ENCODE data around the gene MAB21L4.

The MAB21L4 gene

DNA sequence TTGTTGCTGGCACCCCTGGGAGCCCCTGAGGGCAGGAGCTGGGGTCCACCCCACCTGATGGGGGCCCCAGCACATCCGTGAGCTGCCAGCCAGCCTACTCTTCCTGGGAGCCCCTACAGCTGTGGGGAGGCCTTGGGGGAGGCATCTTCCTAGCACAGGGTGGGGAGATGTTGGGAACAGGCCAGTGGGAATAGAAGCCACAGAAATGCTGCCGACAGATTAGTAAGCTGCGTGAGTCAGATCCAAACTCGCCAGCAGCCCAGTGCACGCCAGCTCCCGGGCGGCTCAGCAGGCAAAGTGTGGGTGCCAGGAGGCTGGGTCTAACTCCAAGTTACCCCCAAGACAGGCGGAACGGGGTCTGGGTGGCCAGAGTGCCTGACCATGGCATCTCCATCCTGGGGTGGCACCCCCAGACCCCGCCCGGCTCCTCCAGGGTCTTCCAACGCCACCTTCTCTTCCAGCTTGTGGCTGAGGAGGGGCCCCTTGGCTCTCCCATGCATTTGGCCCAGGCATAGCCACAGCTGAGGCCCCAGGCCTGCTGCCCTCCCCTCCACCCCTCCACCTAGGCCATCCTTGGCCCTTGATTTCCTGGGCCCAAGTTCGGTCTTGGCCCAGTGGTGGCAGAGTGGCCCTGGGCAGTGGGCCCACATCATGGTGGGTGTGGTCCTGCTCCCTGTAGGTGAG lies 25.5 kb upstream of the MAB21L4 start:
- H3K9ac ChIP-seq (ENCODE audit: low read depth, low read length): no peak overlapping the region
- H3K4me1 ChIP-seq (ENCODE audit: control insufficient read depth, insufficient read depth, low read length): no peaks in the 10 kb centered on the region
- no peaks in the 10 kb centered on the region for H3K27me3 ChIP-seq (ENCODE audit: control insufficient read depth, insufficient read depth, low read length)
- no peaks in the 10 kb centered on the region for H3K9me3 ChIP-seq (ENCODE audit: control insufficient read depth, insufficient read depth, low read length)
- no peaks in the 10 kb centered on the region for H3K36me3 ChIP-seq (ENCODE audit: control insufficient read depth, insufficient read depth, low read length)
- H3K4me3 ChIP-seq (ENCODE audit: low read depth, low read length): no peak overlapping the region

DNA sequence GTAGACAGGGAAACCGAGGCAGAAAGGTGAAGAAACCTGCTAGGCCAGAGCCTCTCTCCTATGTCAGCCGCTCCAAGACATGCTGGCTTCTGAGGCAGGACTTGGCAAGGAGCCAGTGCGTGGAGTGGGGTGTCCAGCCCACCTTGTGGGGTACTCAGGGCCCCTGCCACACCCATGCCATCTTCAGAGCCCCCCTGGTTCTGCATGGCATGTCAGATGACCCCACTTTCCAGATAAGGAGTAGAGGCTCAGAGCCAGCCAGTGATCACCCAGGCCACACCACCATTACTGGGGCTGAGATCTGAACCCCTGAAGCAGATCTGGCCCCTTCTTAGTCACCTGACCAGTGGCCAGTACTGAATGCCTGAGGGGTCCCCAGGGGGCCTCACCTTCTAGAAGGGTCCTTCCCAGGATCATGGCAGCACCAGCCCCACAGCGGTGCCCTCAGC lies 24.9 kb upstream of the MAB21L4 start:
- H3K9ac ChIP-seq (ENCODE audit: low read depth, low read length): no peak overlapping the region

DNA sequence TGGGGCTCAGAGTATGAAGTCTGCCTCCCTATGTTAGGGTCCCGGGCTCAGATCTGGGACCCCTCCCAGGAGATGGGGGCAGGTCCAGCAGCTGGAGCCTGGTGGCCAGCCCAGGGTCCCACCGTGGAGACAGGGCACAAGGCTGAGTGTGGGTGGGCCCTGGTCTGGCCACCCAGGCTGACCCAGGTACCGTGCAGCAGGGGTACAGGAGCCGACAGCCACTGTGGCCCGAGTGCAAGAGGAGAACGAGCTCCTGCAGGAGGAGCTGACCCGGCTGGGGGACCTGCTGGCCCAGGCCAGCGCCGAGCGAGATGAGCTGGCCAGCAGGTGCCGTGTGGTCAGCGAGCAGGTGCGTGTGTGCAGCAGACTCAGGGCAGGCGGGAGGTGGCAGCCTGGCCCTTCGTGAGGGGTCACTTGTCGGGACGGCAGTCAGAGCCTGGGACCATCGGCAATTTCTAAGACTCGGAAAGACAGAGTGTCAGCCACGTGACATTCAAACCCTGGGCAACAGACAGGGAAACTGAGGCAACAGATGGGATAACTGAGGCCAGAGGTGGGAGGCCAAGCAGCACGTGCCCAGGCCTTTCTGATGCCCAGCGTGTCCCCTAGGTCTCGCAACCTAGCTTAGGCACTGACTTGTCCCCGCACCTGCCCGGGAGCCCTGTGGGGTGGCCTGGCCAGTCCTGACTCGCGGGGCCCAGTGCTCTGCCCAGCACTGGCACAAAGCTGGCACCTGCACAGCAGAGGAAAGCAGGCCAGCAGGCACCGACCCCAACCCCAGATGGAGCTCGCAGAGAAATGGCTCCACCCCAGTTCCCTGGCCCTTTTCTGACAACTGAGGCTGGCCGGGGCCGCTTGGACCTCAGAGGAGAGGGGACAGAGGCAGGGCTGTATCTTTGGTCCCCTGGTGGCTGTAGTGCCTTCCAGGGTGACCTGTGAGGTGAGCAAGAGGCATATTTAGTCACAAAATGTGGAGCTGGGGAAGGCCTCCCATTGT lies 24.1 kb upstream of the MAB21L4 start:
- Histone ChIP-seq H3K9ac (ENCODE audit: low read depth, low read length) (no peak overlapping the region), H3K4me1 (ENCODE audit: control insufficient read depth, insufficient read depth, low read length) (no peaks in the 10 kb centered on the region), H3K4me3 (ENCODE audit: low read depth, low read length) (no peak overlapping the region), H3K9me3 (ENCODE audit: control insufficient read depth, insufficient read depth, low read length) (no peaks in the 10 kb centered on the region), H3K36me3 (ENCODE audit: control insufficient read depth, insufficient read depth, low read length) (no peaks in the 10 kb centered on the region), H3K27me3 (ENCODE audit: control insufficient read depth, insufficient read depth, low read length) (peaks cover 4% of the 10 kb centered on the region)

More for the DNA sequence above, 24.9 kb upstream of the MAB21L4 start:
- Histone ChIP-seq H3K4me1 (ENCODE audit: control insufficient read depth, insufficient read depth, low read length) (no peaks in the 10 kb centered on the region), H3K9me3 (ENCODE audit: control insufficient read depth, insufficient read depth, low read length) (no peaks in the 10 kb centered on the region), H3K27me3 (ENCODE audit: control insufficient read depth, insufficient read depth, low read length) (no peaks in the 10 kb centered on the region), H3K4me3 (ENCODE audit: low read depth, low read length) (no peak overlapping the region), H3K36me3 (ENCODE audit: control insufficient read depth, insufficient read depth, low read length) (no peaks in the 10 kb centered on the region)

DNA sequence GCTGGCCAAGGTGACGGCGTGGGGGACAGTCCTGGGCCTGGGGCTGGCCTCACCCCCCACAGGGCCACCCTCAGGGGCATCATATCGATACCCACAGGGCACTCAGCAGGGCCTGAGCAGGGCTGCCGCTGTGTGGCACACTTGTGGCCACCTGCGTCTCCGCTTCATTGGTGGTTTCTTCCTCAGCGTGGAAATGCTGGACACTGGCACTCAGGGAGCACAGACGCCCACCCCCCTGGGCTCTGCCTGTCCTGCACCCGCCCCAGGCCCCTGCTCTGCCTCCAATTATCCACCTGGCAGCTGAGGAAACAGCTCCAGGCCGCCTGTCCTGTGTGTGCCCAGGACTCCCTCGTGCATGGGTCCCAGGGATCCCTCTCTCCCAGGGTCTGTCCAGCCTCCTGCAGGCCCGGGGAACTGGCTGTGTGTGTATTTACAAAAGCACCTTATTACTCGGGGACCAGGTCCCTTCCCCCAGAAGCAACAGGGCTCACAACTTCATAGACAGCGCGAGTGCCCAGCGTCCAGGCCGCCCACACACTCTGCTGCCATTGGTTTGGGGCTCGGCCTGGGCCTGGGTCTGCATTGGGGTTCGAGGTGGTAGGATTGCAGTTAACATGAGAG lies 23.3 kb upstream of the MAB21L4 start:
- no peak overlapping the region for H3K9ac ChIP-seq (ENCODE audit: low read depth, low read length)
- H3K9me3 ChIP-seq (ENCODE audit: control insufficient read depth, insufficient read depth, low read length): no peaks in the 10 kb centered on the region
- peaks cover 4% of the 10 kb centered on the region for H3K27me3 ChIP-seq (ENCODE audit: control insufficient read depth, insufficient read depth, low read length)
- H3K4me3 ChIP-seq (ENCODE audit: low read depth, low read length): no peak overlapping the region
- no peaks in the 10 kb centered on the region for H3K4me1 ChIP-seq (ENCODE audit: control insufficient read depth, insufficient read depth, low read length)
- no peaks in the 10 kb centered on the region for H3K36me3 ChIP-seq (ENCODE audit: control insufficient read depth, insufficient read depth, low read length)

DNA sequence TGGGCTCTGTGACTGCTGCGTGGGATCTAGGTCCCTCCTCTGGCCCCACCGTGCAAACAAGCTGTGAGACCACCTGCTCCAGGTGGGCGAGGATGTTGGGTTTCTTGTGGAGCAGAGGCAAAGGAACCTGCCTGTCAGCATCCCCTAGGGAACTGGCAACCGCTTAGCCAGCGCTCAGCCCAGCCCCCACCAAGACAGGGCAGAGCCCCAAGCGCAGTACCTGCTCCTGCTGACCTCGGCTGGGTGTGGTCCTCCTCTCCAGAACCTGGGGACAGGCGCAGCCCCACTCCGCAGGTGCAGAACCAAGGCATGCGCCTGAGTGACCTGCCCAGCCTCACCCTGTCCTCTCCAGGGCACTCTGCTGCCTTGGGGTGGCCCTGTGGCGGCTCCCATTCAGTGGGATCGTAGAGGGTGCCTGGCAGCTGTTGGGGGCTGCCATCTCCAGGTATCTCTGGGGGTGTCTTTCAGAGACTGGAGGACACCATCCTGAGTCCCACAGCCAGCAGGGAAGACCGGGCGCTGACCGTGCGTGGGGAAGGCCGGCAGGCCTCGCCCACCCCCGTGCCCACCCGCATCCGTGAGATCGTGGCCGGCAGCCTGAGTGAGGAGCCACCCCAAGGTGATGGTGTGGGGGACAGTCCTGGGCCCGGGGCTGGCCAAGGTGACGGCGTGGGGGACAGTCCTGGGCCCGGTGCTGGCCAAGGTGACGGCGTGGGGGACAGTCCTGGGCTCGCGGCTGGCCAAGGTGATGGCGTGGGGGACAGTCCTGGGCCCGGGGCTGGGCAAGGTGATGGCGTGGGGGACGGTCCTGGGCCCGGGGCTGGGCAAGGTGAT lies 22.5 kb upstream of the MAB21L4 start:
- Histone ChIP-seq H3K36me3 (ENCODE audit: control insufficient read depth, insufficient read depth, low read length) (no peaks in the 10 kb centered on the region), H3K4me1 (ENCODE audit: control insufficient read depth, insufficient read depth, low read length) (no peaks in the 10 kb centered on the region), H3K9me3 (ENCODE audit: control insufficient read depth, insufficient read depth, low read length) (no peaks in the 10 kb centered on the region), H3K27me3 (ENCODE audit: control insufficient read depth, insufficient read depth, low read length) (peaks cover 4% of the 10 kb centered on the region), H3K4me3 (ENCODE audit: low read depth, low read length) (no peak overlapping the region), H3K9ac (ENCODE audit: low read depth, low read length) (no peak overlapping the region)

DNA sequence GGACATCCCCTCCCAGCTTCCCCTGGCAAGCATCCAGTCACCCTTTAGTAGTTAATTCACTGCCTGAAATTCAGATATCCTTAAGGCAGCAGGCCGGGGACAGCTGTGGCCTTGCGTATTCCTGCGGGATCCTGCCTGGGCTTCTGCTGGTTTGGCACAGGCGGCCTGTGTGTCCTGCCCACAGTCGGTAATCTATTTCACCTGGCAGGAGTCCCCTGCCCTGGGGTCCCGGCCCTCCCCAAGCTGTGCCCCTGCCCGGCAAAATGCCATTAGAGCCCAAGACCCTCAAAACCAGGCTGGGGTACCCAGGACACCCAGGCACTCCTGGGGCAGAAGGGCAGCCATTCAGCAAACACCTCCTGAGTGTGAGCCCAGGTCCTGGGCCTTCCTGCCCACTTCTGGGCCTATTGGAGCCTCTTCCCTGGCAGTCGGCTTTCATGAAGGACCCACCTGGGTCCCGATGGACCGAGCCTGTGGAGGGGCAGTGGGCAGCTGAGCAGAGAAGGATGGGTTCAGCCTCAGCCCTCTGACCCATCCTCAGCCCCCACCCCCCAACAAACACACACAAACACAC lies 21.8 kb upstream of the MAB21L4 start:
- Histone ChIP-seq H3K9ac (ENCODE audit: low read depth, low read length) (no peak overlapping the region), H3K27me3 (ENCODE audit: control insufficient read depth, insufficient read depth, low read length) (peaks cover 4% of the 10 kb centered on the region), H3K4me1 (ENCODE audit: control insufficient read depth, insufficient read depth, low read length) (no peaks in the 10 kb centered on the region), H3K36me3 (ENCODE audit: control insufficient read depth, insufficient read depth, low read length) (no peaks in the 10 kb centered on the region), H3K9me3 (ENCODE audit: control insufficient read depth, insufficient read depth, low read length) (no peaks in the 10 kb centered on the region), H3K4me3 (ENCODE audit: low read depth, low read length) (no peak overlapping the region)

DNA sequence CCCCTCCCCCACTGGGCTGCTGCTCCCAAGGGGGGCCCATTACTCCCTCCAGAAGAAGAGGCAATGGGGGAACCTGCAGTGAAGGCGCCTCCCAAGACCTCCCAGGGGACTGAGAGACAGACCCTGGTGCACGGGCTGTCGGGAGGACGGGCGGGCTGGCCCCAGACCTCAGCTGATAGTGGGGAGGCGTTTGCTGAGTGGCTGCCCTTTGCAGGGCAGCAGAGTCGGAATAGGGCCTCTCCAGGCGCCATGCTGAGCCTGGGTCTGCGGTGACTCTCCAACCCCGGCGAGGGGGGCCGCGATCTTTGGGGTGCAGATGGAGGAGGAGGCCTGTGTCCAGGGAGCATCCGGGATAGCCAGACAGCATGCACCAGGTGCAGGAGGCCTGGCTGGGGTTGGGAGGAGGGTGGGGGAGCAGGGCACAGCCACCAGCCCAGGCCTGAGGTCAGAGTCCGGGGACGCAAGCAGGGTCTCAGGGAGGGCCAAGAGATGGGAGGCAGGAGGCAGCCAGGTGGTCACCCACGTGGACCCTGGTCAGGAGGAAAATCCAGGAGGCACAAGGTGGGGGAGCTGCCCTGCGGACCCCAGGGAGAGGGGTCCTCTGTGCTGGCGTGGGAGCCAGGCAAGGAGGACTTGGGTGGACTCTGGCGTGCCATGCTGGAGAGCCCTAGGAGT lies 21.2 kb upstream of the MAB21L4 start:
- H3K9ac ChIP-seq (ENCODE audit: low read depth, low read length): no peak overlapping the region
- H3K27me3 ChIP-seq (ENCODE audit: control insufficient read depth, insufficient read depth, low read length): peaks cover 4% of the 10 kb centered on the region
- no peaks in the 10 kb centered on the region for H3K4me1 ChIP-seq (ENCODE audit: control insufficient read depth, insufficient read depth, low read length)
- no peaks in the 10 kb centered on the region for H3K36me3 ChIP-seq (ENCODE audit: control insufficient read depth, insufficient read depth, low read length)
- H3K4me3 ChIP-seq (ENCODE audit: low read depth, low read length): peak overlapping the region; percentile 30
- no peaks in the 10 kb centered on the region for H3K9me3 ChIP-seq (ENCODE audit: control insufficient read depth, insufficient read depth, low read length)

DNA sequence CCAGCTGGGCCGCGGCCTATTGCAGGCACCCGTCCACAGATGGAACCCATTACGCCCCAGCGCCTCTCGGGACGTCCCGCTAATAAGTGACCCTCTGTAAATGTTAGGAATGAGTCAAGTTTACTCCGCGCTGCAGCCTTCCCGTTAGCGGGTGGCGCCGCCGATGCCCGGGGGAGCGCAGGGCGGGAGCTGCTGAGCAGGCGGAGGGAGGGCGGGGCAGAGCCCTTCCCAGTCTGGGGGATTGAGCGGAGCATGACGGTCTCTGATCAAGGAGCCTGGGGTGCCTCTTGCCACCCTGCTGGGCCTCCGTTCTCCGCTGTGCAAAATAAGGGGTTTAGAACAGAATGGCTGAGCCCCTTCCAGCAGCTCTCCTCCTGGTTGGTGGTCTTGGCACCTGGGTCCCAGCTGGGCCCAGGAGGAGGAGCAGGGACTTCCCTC lies 20.6 kb upstream of the MAB21L4 start:
- no peaks in the 10 kb centered on the region for H3K9me3 ChIP-seq (ENCODE audit: control insufficient read depth, insufficient read depth, low read length)
- no peak overlapping the region for H3K9ac ChIP-seq (ENCODE audit: low read depth, low read length)
- H3K4me3 ChIP-seq (ENCODE audit: low read depth, low read length): peak overlapping the region; percentile 30
- H3K4me1 ChIP-seq (ENCODE audit: control insufficient read depth, insufficient read depth, low read length): no peaks in the 10 kb centered on the region
- no peaks in the 10 kb centered on the region for H3K36me3 ChIP-seq (ENCODE audit: control insufficient read depth, insufficient read depth, low read length)
- H3K27me3 ChIP-seq (ENCODE audit: control insufficient read depth, insufficient read depth, low read length): peaks cover 4% of the 10 kb centered on the region

DNA sequence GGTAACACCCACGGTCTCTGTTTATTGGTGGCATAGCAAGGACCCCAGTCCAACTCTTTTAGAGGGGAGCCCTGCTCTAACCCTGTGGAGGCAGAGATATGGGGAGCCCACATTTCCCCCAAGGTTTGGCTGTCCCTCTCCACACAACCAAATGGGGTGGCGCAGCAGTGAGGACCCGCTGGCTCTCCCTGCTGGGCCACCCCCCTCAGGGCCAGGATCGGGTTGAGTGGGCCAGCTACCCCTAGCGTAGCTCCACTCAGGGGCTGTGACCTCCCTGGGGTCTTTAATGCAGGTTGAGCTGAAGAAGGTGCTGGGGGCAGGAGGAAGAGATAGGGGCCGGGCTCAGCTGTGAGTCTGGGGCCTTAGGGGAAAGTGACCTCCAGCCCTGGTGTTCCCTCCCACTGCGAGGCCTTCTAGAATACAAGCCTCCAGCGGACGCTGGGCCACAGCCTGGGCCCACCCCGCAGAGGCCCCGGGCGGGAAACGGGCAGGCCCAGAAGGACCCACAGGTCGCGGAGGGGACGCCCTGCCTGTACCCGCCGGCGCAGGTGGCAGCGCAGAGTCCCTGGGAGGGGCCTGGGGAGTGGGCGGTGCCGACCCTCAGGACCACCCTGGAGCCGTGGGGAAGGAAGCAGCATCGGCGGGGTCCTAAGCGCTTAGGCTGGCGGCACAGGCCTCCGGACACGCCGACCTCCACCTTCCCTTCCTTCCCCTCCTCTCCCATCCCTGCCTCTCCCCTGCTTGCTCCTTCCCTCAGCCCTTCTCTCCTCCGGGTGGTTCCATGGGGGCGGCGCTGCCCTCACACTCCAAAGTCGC lies 19.8 kb upstream of the MAB21L4 start:
- H3K9me3 ChIP-seq (ENCODE audit: control insufficient read depth, insufficient read depth, low read length): no peaks in the 10 kb centered on the region
- H3K4me3 ChIP-seq (ENCODE audit: low read depth, low read length): peak overlapping the region; percentile 37
- peaks cover 4% of the 10 kb centered on the region for H3K27me3 ChIP-seq (ENCODE audit: control insufficient read depth, insufficient read depth, low read length)
- no peak overlapping the region for H3K9ac ChIP-seq (ENCODE audit: low read depth, low read length)
- H3K4me1 ChIP-seq (ENCODE audit: control insufficient read depth, insufficient read depth, low read length): no peaks in the 10 kb centered on the region
- no peaks in the 10 kb centered on the region for H3K36me3 ChIP-seq (ENCODE audit: control insufficient read depth, insufficient read depth, low read length)
